Endodermal cell (in vitro differentiated cells): ENCODE data around the gene WDR46. TPM values are rescaled to one million over a fixed set of nuclear protein-coding genes. Genes with fewer than 3 reads are reported as not detected.
"Not testable (repeated sequence)": the region's sequence is repeated elsewhere in the genome, so short reads cannot be mapped to it uniquely, and the experiment has no call there.

Experiments used
- DNase-seq: peaks from one replicate; pipeline ENCODE4 v3.0.0-alpha.2; 2017
- H3K27ac ChIP-seq: 2 replicates; pipeline ENCODE4 v1.5.1; 2013; ENCODE audit warnings: mild to moderate bottlenecking, low read depth, low read length, moderate library complexity
- H3K27me3 ChIP-seq: 2 replicates; pipeline ENCODE4 v1.6.1; 2013; ENCODE audit warnings: mild to moderate bottlenecking, low read length, moderate library complexity; ENCODE audit not compliant: insufficient read depth, control insufficient read depth, poor library complexity, severe bottlenecking
- H3K36me3 ChIP-seq: 2 replicates; pipeline ENCODE4 v1.7.0; 2013; ENCODE audit warnings: mild to moderate bottlenecking, low read length, moderate library complexity; ENCODE audit not compliant: control insufficient read depth, insufficient read depth
- H3K4me1 ChIP-seq: one replicate; pipeline ENCODE4 v1.7.0; 2013; ENCODE audit warnings: low read length; ENCODE audit not compliant: control insufficient read depth, insufficient read depth
- H3K4me3 ChIP-seq: 2 replicates; pipeline ENCODE4 v1.5.1; 2013; ENCODE audit warnings: mild to moderate bottlenecking, low read length, moderate library complexity
- H3K9ac ChIP-seq: 2 replicates; pipeline ENCODE4 v1.6.1; 2013; ENCODE audit warnings: mild to moderate bottlenecking, low read length, moderate library complexity; ENCODE audit not compliant: poor library complexity, severe bottlenecking; ENCODE audit errors: extremely low read depth
- H3K9me3 ChIP-seq: 2 replicates; pipeline ENCODE4 v1.6.1; 2013; ENCODE audit warnings: mild to moderate bottlenecking, low read length, moderate library complexity; ENCODE audit not compliant: control insufficient read depth
- H3K27ac Mint-ChIP-seq: 2 replicates; pipeline ENCODE4 v1.8.0; 2020; ENCODE audit warnings: mixed read lengths
- H3K27me3 Mint-ChIP-seq: 2 replicates; pipeline ENCODE4 v1.8.0; 2021; ENCODE audit warnings: mild to moderate bottlenecking, mixed read lengths; ENCODE audit not compliant: insufficient read depth
- H3K36me3 Mint-ChIP-seq: 2 replicates; pipeline ENCODE4 v1.8.0; 2020; ENCODE audit warnings: low read depth, mixed read lengths
- H3K4me1 Mint-ChIP-seq: 2 replicates; pipeline ENCODE4 v1.8.0; 2020; ENCODE audit warnings: mixed read lengths
- H3K4me3 Mint-ChIP-seq: 2 replicates; pipeline ENCODE4 v1.8.0; 2020; ENCODE audit warnings: mild to moderate bottlenecking, moderate library complexity, mixed read lengths
- H3K9me3 Mint-ChIP-seq: 2 replicates; pipeline ENCODE4 v1.8.0; 2020; ENCODE audit warnings: mild to moderate bottlenecking, mixed read lengths
- WGBS, 2 experiments: methylation state at CpG; one replicate each; pipeline versions ENCODE4 v1.1.5 to v1.1.7; 2013; ENCODE audit warnings: missing lambda C conversion rate in 2 of 2, mixed read lengths in 1 of 2; ENCODE audit not compliant: insufficient coverage in 1 of 2, insufficient read length in 1 of 2; 5-methylcytosine and 5-hydroxymethylcytosine counted together
- total RNA-seq, 2 donors: library from RNA; stranded (reverse); fragmentation: NEBNext Ultra II Directional in 1 of 2; extraction: Animal tissue kit (Norgen Biotek cat#: 25700) in 1 of 2; gene quantifications; 2 replicates in 1 of 2; 3 replicates in 1 of 2; pipeline ENCODE4 v1.2.1, GENCODE V29; 2021
- TF ChIP-seq, protein P1 (sequence below): fragments of 200-600 bp; sonication (generic); conservative IDR thresholded peaks from 2 replicates; pipeline ENCODE4 v1.5.0; 2021; ENCODE audit warnings: antibody characterized with exemption, mild to moderate bottlenecking

WDR46 gene
- total RNA-seq, 2 donors from 2014 or later: 42.9 to 62.5 TPM

DNA sequence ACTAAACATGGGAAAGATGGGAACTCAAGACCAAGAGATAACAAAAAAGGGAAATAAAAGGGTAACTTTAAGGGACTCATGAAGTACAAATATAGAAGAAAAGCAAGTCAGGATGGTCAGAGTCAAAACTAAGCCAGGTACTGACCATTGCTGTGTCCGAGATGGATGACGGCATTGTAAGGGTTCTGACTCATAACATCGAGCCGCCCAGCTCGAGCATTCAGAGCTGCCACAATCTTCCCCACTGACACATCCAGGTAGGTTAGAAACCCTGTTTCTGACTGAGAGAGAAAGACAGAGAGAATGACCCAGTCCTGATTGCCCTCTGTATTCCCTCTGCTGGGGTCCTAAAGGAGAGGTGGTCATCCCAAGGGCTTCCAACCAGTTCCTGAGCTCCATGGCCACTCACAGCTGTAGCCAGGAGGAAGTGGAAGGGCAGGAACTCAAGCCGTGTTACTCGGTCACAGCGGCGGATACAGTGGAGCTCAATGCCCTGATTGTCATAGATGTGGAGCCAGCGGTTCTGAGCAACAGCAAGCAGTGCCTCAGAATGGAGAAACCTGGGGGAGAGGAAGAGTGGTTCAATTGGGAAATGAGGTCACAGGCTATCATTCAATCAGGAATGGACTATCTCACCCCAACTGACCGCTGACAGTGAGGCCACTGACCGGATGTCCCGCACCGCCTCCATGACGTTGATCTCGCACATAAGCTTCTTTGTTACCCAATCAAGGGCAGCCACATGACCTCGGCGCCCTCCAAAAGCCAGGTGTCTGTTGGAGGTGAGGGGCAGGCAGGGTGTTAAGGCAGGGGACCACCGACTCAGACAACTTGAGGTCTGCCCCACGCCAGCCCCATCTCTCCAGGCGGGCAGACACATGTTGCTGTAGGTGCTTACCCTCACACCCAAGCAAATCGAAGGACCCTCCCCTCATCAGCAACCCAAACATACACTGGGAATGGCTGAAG, 1.8 kb downstream of the WDR46 start:
- no peak for DNase-seq
- H3K27ac Mint-ChIP-seq: no peak overlapping the region
- H3K27me3 ChIP-seq: no peaks in the 10 kb centered on the region
- H3K4me1 ChIP-seq: no peaks in the 10 kb centered on the region
- H3K27me3 Mint-ChIP-seq: no peaks in the 10 kb centered on the region
- H3K27ac ChIP-seq: no peak overlapping the region
- no peaks in the 10 kb centered on the region for H3K9me3 Mint-ChIP-seq
- H3K36me3 Mint-ChIP-seq: peaks cover 41% of the 10 kb centered on the region
- H3K36me3 ChIP-seq: peaks cover 47% of the 10 kb centered on the region
- no peak overlapping the region for H3K4me3 ChIP-seq
- TF ChIP-seq, protein P1, sequence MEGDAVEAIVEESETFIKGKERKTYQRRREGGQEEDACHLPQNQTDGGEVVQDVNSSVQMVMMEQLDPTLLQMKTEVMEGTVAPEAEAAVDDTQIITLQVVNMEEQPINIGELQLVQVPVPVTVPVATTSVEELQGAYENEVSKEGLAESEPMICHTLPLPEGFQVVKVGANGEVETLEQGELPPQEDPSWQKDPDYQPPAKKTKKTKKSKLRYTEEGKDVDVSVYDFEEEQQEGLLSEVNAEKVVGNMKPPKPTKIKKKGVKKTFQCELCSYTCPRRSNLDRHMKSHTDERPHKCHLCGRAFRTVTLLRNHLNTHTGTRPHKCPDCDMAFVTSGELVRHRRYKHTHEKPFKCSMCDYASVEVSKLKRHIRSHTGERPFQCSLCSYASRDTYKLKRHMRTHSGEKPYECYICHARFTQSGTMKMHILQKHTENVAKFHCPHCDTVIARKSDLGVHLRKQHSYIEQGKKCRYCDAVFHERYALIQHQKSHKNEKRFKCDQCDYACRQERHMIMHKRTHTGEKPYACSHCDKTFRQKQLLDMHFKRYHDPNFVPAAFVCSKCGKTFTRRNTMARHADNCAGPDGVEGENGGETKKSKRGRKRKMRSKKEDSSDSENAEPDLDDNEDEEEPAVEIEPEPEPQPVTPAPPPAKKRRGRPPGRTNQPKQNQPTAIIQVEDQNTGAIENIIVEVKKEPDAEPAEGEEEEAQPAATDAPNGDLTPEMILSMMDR: no peak
- peaks cover 13% of the 10 kb centered on the region for H3K4me1 Mint-ChIP-seq
- H3K9ac ChIP-seq: no peak overlapping the region
- 93% methylated on average over 16 to 22 of the region's 22 CpGs for WGBS, 2 experiments
- peak overlapping the region; percentile 83 for H3K4me3 Mint-ChIP-seq
- H3K9me3 ChIP-seq: no peaks in the 10 kb centered on the region

GRCh38 chr6:33285214-33285613, 3.8 kb downstream of the WDR46 start:
- not testable (repeated sequence) for H3K4me3 Mint-ChIP-seq, H3K4me1 Mint-ChIP-seq, H3K27me3 ChIP-seq, H3K4me3 ChIP-seq, H3K27ac ChIP-seq, H3K9ac ChIP-seq, H3K9me3 ChIP-seq, H3K9me3 Mint-ChIP-seq, H3K27me3 Mint-ChIP-seq, DNase-seq, H3K27ac Mint-ChIP-seq, H3K4me1 ChIP-seq
- WGBS, 2 experiments: 79 to 96% methylated on average over 3 to 4 of the region's 4 CpGs
- H3K36me3 Mint-ChIP-seq: peaks cover 32% of the 10 kb centered on the region
- peaks cover 42% of the 10 kb centered on the region for H3K36me3 ChIP-seq

- peaks cover 18% of the 10 kb centered on the region for H3K4me1 Mint-ChIP-seq
These were observed 8.5 kb downstream of the WDR46 start for GRCh38 chr6:33280539-33280938.

More at GRCh38 chr6:33280539-33280938, 8.5 kb downstream of the WDR46 start:
- peaks cover 35% of the 10 kb centered on the region for H3K36me3 Mint-ChIP-seq
- Histone ChIP-seq H3K9me3 (no peaks in the 10 kb centered on the region), H3K27me3 (no peaks in the 10 kb centered on the region), H3K27ac (no peak overlapping the region), H3K4me1 (no peaks in the 10 kb centered on the region), H3K4me3 (no peak overlapping the region), H3K9ac (no peak overlapping the region), H3K36me3 (peaks cover 57% of the 10 kb centered on the region)
- DNase-seq: no peak
- TF ChIP-seq, protein P1: no peak
- H3K4me3 Mint-ChIP-seq: no peak overlapping the region
- WGBS, 2 experiments: 91 to 97% methylated on average over 3 to 6 of the region's 6 CpGs
- no peaks in the 10 kb centered on the region for H3K27me3 Mint-ChIP-seq
- H3K9me3 Mint-ChIP-seq: no peaks in the 10 kb centered on the region
- peak overlapping the region; percentile 30 for H3K27ac Mint-ChIP-seq
